ENCODE results near the gene TNFAIP2. TPM values are rescaled to one million over a fixed set of nuclear protein-coding genes. Genes with fewer than 3 reads are reported as not detected.

TNFAIP2 gene
- total and polyA plus RNA-seq, 9 of the 15 experiments (the other 6 are each of a cell fraction or from before 2014, with no cell fraction given), result 22.6 to 68.6 (median 44.6) TPM

GRCh38 chr14:103107941-103108748 is 15.1 kb upstream of the TNFAIP2 start:
- H3K4me2 ChIP-seq (ENCODE audit: insufficient read depth, low read length), result peak overlapping the region; percentile 64
- H3K9me3 ChIP-seq (replicated peaks; ENCODE audit: control insufficient read depth, insufficient read depth, low read depth, low read length), result no peaks in the 10 kb centered on the region
- H4K20me1 ChIP-seq (replicated peaks; ENCODE audit: control insufficient read depth, insufficient read depth, low read length), result no peaks in the 10 kb centered on the region
- in situ Hi-C loops (cut with MboI) (loop anchor here (10.0 kb wide), 1 partner anchor 187 kb away; no protein-coding TSS in a partner anchor), intact Hi-C loops (cut with micrococcal nuclease) (no loop called here)
- H3K27ac ChIP-seq (ENCODE audit: extremely low read depth, low read depth, low read length), result peak overlapping the region; percentile 66
- FAIRE-seq (no peak), DNase-seq (ENCODE audit: extremely low read depth in 1 of 4, low spot score in 3 of 4) (peak; percentile 47 to 82 (median 60)), ATAC-seq (peak; percentile 65)
- peak overlapping the region; percentile 45 to 87; a peak in 3 of 4 replicates for H3K9ac ChIP-seq (ENCODE audit: insufficient read depth in 1 of 2, low read depth in 2 of 2, low read length in 2 of 2)
- H3K27me3 ChIP-seq (ENCODE audit: control insufficient read depth in 2 of 2, insufficient read depth in 2 of 2, low read length in 2 of 2), result no peaks in the 10 kb centered on the region
- peaks cover 46 to 91% of the 10 kb centered on the region in 2 experiments for H3K4me1 ChIP-seq (replicated peaks in 1 of 2; ENCODE audit: control insufficient read depth in 2 of 2, insufficient read depth in 2 of 2, low read length in 2 of 2)
- CTCF ChIA-PET (ENCODE audit: low intra/inter-chr PET ratio), result interaction anchor here (0.6 kb wide), 1 partner anchor 32 kb away, joined by 3 read pairs; no protein-coding TSS in a partner anchor
- no peaks in the 10 kb centered on the region; the same call in 1 of the 3 replicates for H3K79me2 ChIP-seq (ENCODE audit: control insufficient read depth, insufficient read depth, low read length)
- H3K9me1 ChIP-seq (ENCODE audit: control insufficient read depth, insufficient read depth, low read length), result no peaks in the 10 kb centered on the region
- POLR2A ChIA-PET, result interaction anchor here (0.5 kb wide), 1 partner anchor 1073 kb away, joined by 3 read pairs; no protein-coding TSS in a partner anchor
- WGBS (ENCODE audit: insufficient coverage, low coverage, missing lambda C conversion rate), result 15% methylated on average over 10 of the region's 28 CpGs
- H3K36me3 ChIP-seq (ENCODE audit: control insufficient read depth, insufficient read depth, low read length), result no peaks in the 10 kb centered on the region
- no TSS peak for BruUV-seq (replicated peaks)
- H3K4me3 ChIP-seq, result no peak overlapping the region
- H2AFZ ChIP-seq (ENCODE audit: low read depth, low read length), result peak overlapping the region; percentile 58
- TF ChIP-seq RBM17 (IDR thresholded peaks at IDR 0.05; ENCODE audit: borderline replicate concordance, low read depth, low read length), result no peak
- TF ChIP-seq PHF20 (IDR thresholded peaks at IDR 0.05; ENCODE audit: partially characterized antibody), result no peak
- no peak for TF ChIP-seq ZBTB26 (CRISPR knock-in tag; IDR thresholded peaks at IDR 0.05)
- TF ChIP-seq BCOR (IDR thresholded peaks at IDR 0.05), result no peak
- no peak for TF ChIP-seq TCF3 (CRISPR knock-in tag; IDR thresholded peaks at IDR 0.05)
- TF ChIP-seq BRF2 (IDR thresholded peaks at IDR 0.05; ENCODE audit: borderline replicate concordance, insufficient read depth, insufficient read length), result no peak
- peak; percentile 71 for TF ChIP-seq MAX (CRISPR knock-in tag; IDR thresholded peaks at IDR 0.05)
- TF ChIP-seq POLR2G (IDR thresholded peaks at IDR 0.05; ENCODE audit: low read depth, low read length), result peak; percentile 58; the same call in 1 of the 2 replicates
- peak; percentile 62 to 68 for TF ChIP-seq E2F6 (IDR thresholded peaks at IDR 0.05; ENCODE audit: borderline replicate concordance in 1 of 2, extremely low read depth in 1 of 2, insufficient read depth in 1 of 2, insufficient read length in 1 of 2, low read depth in 1 of 2, low read length in 1 of 2, poor library complexity in 1 of 2, severe bottlenecking in 1 of 2)
- peak; percentile 13; the same call in 1 of the 2 replicates for TF ChIP-seq HOMEZ (CRISPR knock-in tag; IDR thresholded peaks at IDR 0.05)
- no peak for TF ChIP-seq TAL1 (IDR thresholded peaks at IDR 0.05)
- no peak for TF ChIP-seq MAFF (IDR thresholded peaks at IDR 0.05; ENCODE audit: low read length)
- TF ChIP-seq HMGN3 (IDR thresholded peaks at IDR 0.05; ENCODE audit: borderline replicate concordance, extremely low read depth, insufficient read length, low read depth, low read length), result peak; percentile 52

Data from K562 (cell line).